Osteocyte (in vitro differentiated cells): Measurements from ENCODE around the gene KCNH1. TPM values are rescaled to one million over a fixed set of nuclear protein-coding genes. Genes with fewer than 3 reads are reported as not detected.

Experiments used
- DNase-seq: peaks from one replicate; pipeline ENCODE4 v3.0.0; 2021; ENCODE audit warnings: mixed read lengths; ENCODE audit not compliant: unreplicated experiment; ENCODE audit errors: extremely low spot score
- H3K27ac Mint-ChIP-seq: one replicate; pipeline ENCODE4 v1.8.0; 2021; ENCODE audit warnings: mild to moderate bottlenecking, mixed read lengths; ENCODE audit not compliant: unreplicated experiment
- H3K27me3 Mint-ChIP-seq: one replicate; pipeline ENCODE4 v1.8.0; 2021; ENCODE audit warnings: mixed read lengths; ENCODE audit not compliant: unreplicated experiment
- H3K36me3 Mint-ChIP-seq: one replicate; pipeline ENCODE4 v1.8.0; 2021; ENCODE audit warnings: mixed read lengths; ENCODE audit not compliant: unreplicated experiment
- H3K4me1 Mint-ChIP-seq: one replicate; pipeline ENCODE4 v1.8.0; 2021; ENCODE audit warnings: mixed read lengths; ENCODE audit not compliant: unreplicated experiment
- H3K4me3 Mint-ChIP-seq: one replicate; pipeline ENCODE4 v1.8.0; 2021; ENCODE audit warnings: mild to moderate bottlenecking, moderate library complexity, mixed read lengths; ENCODE audit not compliant: unreplicated experiment
- H3K9me3 Mint-ChIP-seq: one replicate; pipeline ENCODE4 v1.8.0; 2021; ENCODE audit warnings: mixed read lengths; ENCODE audit not compliant: unreplicated experiment
- CTCF ChIP-seq: fragments of 200-600 bp; sonication (generic); IDR thresholded peaks from 2 replicates; pipeline ENCODE4 v1.5.0; 2021; ENCODE audit warnings: antibody characterized with exemption, mild to moderate bottlenecking, moderate library complexity
- total RNA-seq: library from RNA; stranded (reverse); gene quantifications from 2 replicates; pipeline ENCODE4 v1.2.1, GENCODE V29; 2021

KCNH1 gene
- total RNA-seq, 1 donor from 2014 or later: 7.3 TPM

GRCh38 chr1:210695026-210695425 is 438.9 kb downstream of the KCNH1 start:
- Mint-ChIP-seq H3K9me3 (no peaks in the 10 kb centered on the region), H3K27me3 (no peaks in the 10 kb centered on the region), H3K36me3 (no peaks in the 10 kb centered on the region), H3K27ac (no peak overlapping the region), H3K4me3 (no peak overlapping the region), H3K4me1 (no peaks in the 10 kb centered on the region)
- no peak for DNase-seq
- no peak for TF ChIP-seq CTCF

- Mint-ChIP-seq H3K36me3 (no peaks in the 10 kb centered on the region), H3K4me1 (no peaks in the 10 kb centered on the region), H3K27ac (no peak overlapping the region), H3K27me3 (no peaks in the 10 kb centered on the region), H3K4me3 (no peak overlapping the region), H3K9me3 (no peaks in the 10 kb centered on the region)
- DNase-seq: no peak
- TF ChIP-seq CTCF: no peak
Observed at GRCh38 chr1:210692796-210693195, 441.2 kb downstream of the KCNH1 start.

- Mint-ChIP-seq H3K36me3 (no peaks in the 10 kb centered on the region), H3K27ac (no peak overlapping the region), H3K4me3 (no peak overlapping the region), H3K4me1 (peaks cover 6% of the 10 kb centered on the region), H3K27me3 (no peaks in the 10 kb centered on the region), H3K9me3 (no peaks in the 10 kb centered on the region)
- no peak for DNase-seq
- no peak for TF ChIP-seq CTCF
Observed at GRCh38 chr1:210691039-210691610, 442.8 kb downstream of the KCNH1 start.

GRCh38 chr1:210690236-210690635 is 443.7 kb downstream of the KCNH1 start:
- H3K36me3 Mint-ChIP-seq: no peaks in the 10 kb centered on the region
- H3K4me3 Mint-ChIP-seq: no peak overlapping the region
- H3K4me1 Mint-ChIP-seq: peaks cover 6% of the 10 kb centered on the region
- H3K9me3 Mint-ChIP-seq: no peaks in the 10 kb centered on the region
- DNase-seq: no peak
- H3K27ac Mint-ChIP-seq: no peak overlapping the region
- no peak for TF ChIP-seq CTCF
- no peaks in the 10 kb centered on the region for H3K27me3 Mint-ChIP-seq

GRCh38 chr1:210689826-210690225 is 444.1 kb downstream of the KCNH1 start:
- Mint-ChIP-seq H3K36me3 (no peaks in the 10 kb centered on the region), H3K4me3 (no peak overlapping the region), H3K27me3 (no peaks in the 10 kb centered on the region), H3K4me1 (peaks cover 6% of the 10 kb centered on the region), H3K9me3 (no peaks in the 10 kb centered on the region), H3K27ac (no peak overlapping the region)
- no peak for TF ChIP-seq CTCF
- no peak for DNase-seq
